Type B pancreatic cell (in vitro differentiated cells): ENCODE results near the gene ATRN. TPM values are rescaled to one million over a fixed set of nuclear protein-coding genes. Genes with fewer than 3 reads are reported as not detected.

Experiments used
- DNase-seq: peaks from one replicate; pipeline ENCODE4 v3.0.0; 2021; ENCODE audit warnings: mixed read lengths; ENCODE audit not compliant: unreplicated experiment; ENCODE audit errors: extremely low spot score
- H3K27ac Mint-ChIP-seq: 2 replicates; pipeline ENCODE4 v1.8.0; 2021; ENCODE audit warnings: mild to moderate bottlenecking, mixed read lengths
- H3K27me3 Mint-ChIP-seq: 2 replicates; pipeline ENCODE4 v1.8.0; 2021; ENCODE audit warnings: mixed read lengths
- H3K36me3 Mint-ChIP-seq: 2 replicates; pipeline ENCODE4 v1.8.0; 2021; ENCODE audit warnings: mixed read lengths
- H3K4me1 Mint-ChIP-seq: one replicate; pipeline ENCODE4 v1.8.0; 2021; ENCODE audit warnings: mixed read lengths; ENCODE audit not compliant: unreplicated experiment
- H3K4me3 Mint-ChIP-seq: 2 replicates; pipeline ENCODE4 v1.8.0; 2021; ENCODE audit warnings: mild to moderate bottlenecking, mixed read lengths
- H3K9me3 Mint-ChIP-seq: 2 replicates; pipeline ENCODE4 v1.8.0; 2021; ENCODE audit warnings: mixed read lengths
- CTCF ChIP-seq: fragments of 200-600 bp; sonication (generic); conservative IDR thresholded peaks from 2 replicates; pipeline ENCODE4 v1.5.0; 2021; ENCODE audit warnings: antibody characterized with exemption, mild to moderate bottlenecking
- total RNA-seq: library from RNA; stranded (reverse); gene quantifications from 2 replicates; pipeline ENCODE4 v1.2.1, GENCODE V29; 2021; ENCODE audit warnings: low replicate concordance

The ATRN gene
- total RNA-seq, 1 donor from 2014 or later: 36.9 TPM

GRCh38 chr20:3465301-3465700 lies 5.5 kb upstream of the ATRN start:
- no peak overlapping the region for H3K27ac Mint-ChIP-seq
- no peaks in the 10 kb centered on the region for H3K36me3 Mint-ChIP-seq
- no peak for TF ChIP-seq CTCF
- H3K9me3 Mint-ChIP-seq: no peaks in the 10 kb centered on the region
- H3K4me1 Mint-ChIP-seq: peaks cover 5% of the 10 kb centered on the region
- no peak for DNase-seq
- H3K4me3 Mint-ChIP-seq: no peak overlapping the region
- peaks cover 25% of the 10 kb centered on the region for H3K27me3 Mint-ChIP-seq

GRCh38 chr20:3470208-3470626 lies 601 bp upstream of the ATRN start:
- Mint-ChIP-seq H3K27ac (peak overlapping the region; percentile 83), H3K9me3 (no peaks in the 10 kb centered on the region)
- TF ChIP-seq CTCF: no peak

GRCh38 chr20:3471397-3472021 lies 691 bp downstream of the ATRN start:
- peak overlapping the region; percentile 83 for H3K27ac Mint-ChIP-seq
- peaks cover 10% of the 10 kb centered on the region for H3K27me3 Mint-ChIP-seq
- peak overlapping the region; percentile 98 for H3K4me3 Mint-ChIP-seq
- no peak for DNase-seq
- TF ChIP-seq CTCF: no peak
- H3K9me3 Mint-ChIP-seq: no peaks in the 10 kb centered on the region
- H3K4me1 Mint-ChIP-seq: peaks cover 27% of the 10 kb centered on the region
- peaks cover 11% of the 10 kb centered on the region for H3K36me3 Mint-ChIP-seq

More at GRCh38 chr20:3470208-3470626, 601 bp upstream of the ATRN start:
- no peak for DNase-seq
- Mint-ChIP-seq H3K4me1 (peaks cover 27% of the 10 kb centered on the region), H3K36me3 (peaks cover 11% of the 10 kb centered on the region), H3K4me3 (peak overlapping the region; percentile 98), H3K27me3 (peaks cover 20% of the 10 kb centered on the region)

GRCh38 chr20:3472105-3472504 lies 1.3 kb downstream of the ATRN start:
- no peak for DNase-seq
- Mint-ChIP-seq H3K9me3 (no peaks in the 10 kb centered on the region), H3K36me3 (peaks cover 11% of the 10 kb centered on the region), H3K27me3 (peaks cover 4% of the 10 kb centered on the region), H3K4me1 (peaks cover 27% of the 10 kb centered on the region), H3K27ac (peak overlapping the region; percentile 83), H3K4me3 (peak overlapping the region; percentile 98)
- TF ChIP-seq CTCF: no peak

- no peak for TF ChIP-seq CTCF
- Mint-ChIP-seq H3K4me3 (peak overlapping the region; percentile 61), H3K27me3 (peaks cover 4% of the 10 kb centered on the region), H3K4me1 (peaks cover 27% of the 10 kb centered on the region), H3K9me3 (no peaks in the 10 kb centered on the region), H3K36me3 (peaks cover 14% of the 10 kb centered on the region), H3K27ac (peak overlapping the region; percentile 38)
- no peak for DNase-seq
These were observed 2.5 kb downstream of the ATRN start for GRCh38 chr20:3473324-3473723.
